Upper lobe of right lung (tissue), 1 donor: ENCODE measurements around the gene POT1. TPM values are rescaled to one million over a fixed set of nuclear protein-coding genes. Genes with fewer than 3 reads are reported as not detected.

Source experiments
- ATAC-seq: fragments of 200-7000 bp; cut with Tn5 transposase; one replicate; pipeline ENCODE4 v1.9.1; 2020; ENCODE audit warnings: mild to moderate bottlenecking, moderate library complexity
- DNase-seq: peaks from one replicate; pipeline ENCODE4 v3.0.0-alpha.2; 2020
- H3K27ac ChIP-seq: fragments of 200-600 bp; one replicate; pipeline ENCODE4 v1.8.0; 2022
- H3K27me3 ChIP-seq: fragments of 200-600 bp; one replicate; pipeline ENCODE4 v1.8.0; 2022; ENCODE audit warnings: mild to moderate bottlenecking
- H3K36me3 ChIP-seq: fragments of 200-600 bp; one replicate; pipeline ENCODE4 v1.8.0; 2022
- H3K4me1 ChIP-seq: fragments of 200-600 bp; one replicate; pipeline ENCODE4 v1.8.0; 2022
- H3K4me3 ChIP-seq: fragments of 200-600 bp; one replicate; pipeline ENCODE4 v1.8.0; 2022; ENCODE audit warnings: mild to moderate bottlenecking
- H3K9me3 ChIP-seq: fragments of 200-600 bp; one replicate; pipeline ENCODE4 v1.8.0; 2022
- CTCF ChIP-seq: fragments of 200-600 bp; IDR thresholded peaks from one replicate; pipeline ENCODE4 v1.8.0; 2022; ENCODE audit warnings: antibody characterized with exemption
- intact Hi-C: fragments of 100-400 bp; cut with DNase I; formaldehyde crosslinking; loops from one replicate; pipeline ENCODE4 v1.11.0; 2022
- total RNA-seq: library from RNA; stranded (reverse); fragmentation: NEBNext Ultra II Directional; extraction: Animal tissue kit (Norgen Biotek cat#: 25700); gene quantifications from one replicate; pipeline ENCODE4 v1.2.1, GENCODE V29; 2021
- donor health status: DM: no; HTN: yes; CAD: no; lungs with severe emphysema.

The POT1 gene
- total RNA-seq, 1 donor from 2014 or later = 15.7 TPM

GRCh38 chr7:124836173-124836572 lies 93.5 kb downstream of the POT1 start:
- Histone ChIP-seq H3K9me3 (no peaks in the 10 kb centered on the region), H3K27ac (no peak overlapping the region), H3K4me3 (no peak overlapping the region), H3K4me1 (no peaks in the 10 kb centered on the region), H3K27me3 (no peaks in the 10 kb centered on the region), H3K36me3 (peaks cover 4% of the 10 kb centered on the region)
- no peak for DNase-seq
- no peak for TF ChIP-seq CTCF
- intact Hi-C loops = no loop called here
- ATAC-seq = no peak

GRCh38 chr7:124818807-124819206 lies 110.8 kb downstream of the POT1 start:
- no peaks in the 10 kb centered on the region for H3K9me3 ChIP-seq
- H3K27me3 ChIP-seq = no peaks in the 10 kb centered on the region
- ATAC-seq (no peak), DNase-seq (no peak)
- H3K4me1 ChIP-seq = no peaks in the 10 kb centered on the region
- TF ChIP-seq CTCF = no peak
- no peak overlapping the region for H3K27ac ChIP-seq
- H3K36me3 ChIP-seq = peaks cover 6% of the 10 kb centered on the region
- intact Hi-C loops = no loop called here
- H3K4me3 ChIP-seq = no peak overlapping the region

- intact Hi-C loops = no loop called here
- peak; percentile 35 for ATAC-seq
- TF ChIP-seq CTCF = no peak
- Histone ChIP-seq H3K27me3 (no peaks in the 10 kb centered on the region), H3K4me1 (no peaks in the 10 kb centered on the region), H3K4me3 (no peak overlapping the region), H3K36me3 (no peaks in the 10 kb centered on the region), H3K27ac (no peak overlapping the region), H3K9me3 (no peaks in the 10 kb centered on the region)
- DNase-seq = no peak
These were observed 115.4 kb downstream of the POT1 start for GRCh38 chr7:124813994-124814798.

GRCh38 chr7:124812764-124813163 lies 116.9 kb downstream of the POT1 start:
- H3K27ac ChIP-seq = no peak overlapping the region
- ATAC-seq (no peak), DNase-seq (no peak)
- H3K9me3 ChIP-seq = no peaks in the 10 kb centered on the region
- no peak for TF ChIP-seq CTCF
- H3K27me3 ChIP-seq = no peaks in the 10 kb centered on the region
- H3K36me3 ChIP-seq = no peaks in the 10 kb centered on the region
- intact Hi-C loops = no loop called here
- H3K4me3 ChIP-seq = no peak overlapping the region
- no peaks in the 10 kb centered on the region for H3K4me1 ChIP-seq

- H3K36me3 ChIP-seq = no peaks in the 10 kb centered on the region
- no peak for DNase-seq
- H3K4me3 ChIP-seq = no peak overlapping the region
- H3K27ac ChIP-seq = no peak overlapping the region
- no peaks in the 10 kb centered on the region for H3K27me3 ChIP-seq
- intact Hi-C loops = no loop called here
- no peak for ATAC-seq
- no peaks in the 10 kb centered on the region for H3K4me1 ChIP-seq
- H3K9me3 ChIP-seq = no peaks in the 10 kb centered on the region
- no peak for TF ChIP-seq CTCF
These were observed 118.3 kb downstream of the POT1 start for GRCh38 chr7:124811341-124811740.
